ENCODE measurements around the gene GLMN.
A peak's percentile ranks its signal among the peaks of the same experiment; 100 is the strongest.
"Not testable (repeated sequence)": the region's sequence is repeated elsewhere in the genome, so short reads cannot be mapped to it uniquely, and the experiment has no call there.

Gene GLMN

DNA sequence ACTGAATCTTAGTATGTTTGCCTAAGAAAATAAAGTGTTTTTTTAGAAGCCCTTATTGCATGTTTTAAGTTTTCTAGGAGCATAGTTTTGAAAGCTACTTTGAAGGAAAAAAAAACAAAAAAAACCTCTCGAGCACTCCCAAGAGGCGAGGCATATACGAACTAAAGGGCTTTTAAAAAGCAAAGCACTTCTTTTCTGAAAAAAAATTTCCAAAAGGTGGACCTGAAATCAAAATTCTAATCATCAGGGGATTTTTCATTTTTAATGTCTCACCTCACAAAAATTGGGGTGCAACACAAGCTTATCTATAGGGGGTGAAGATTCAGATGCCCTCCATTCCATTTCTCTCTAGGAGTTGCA, 594 bp downstream of the GLMN start:
- no peak for DNase-seq (ENCODE audit: low read depth in 2 of 2)

GRCh38 chr1:92291372-92291999, 7.3 kb downstream of the GLMN start:
- peak; percentile 32 to 39 for DNase-seq (ENCODE audit: low read depth in 2 of 2)

- not testable (repeated sequence) for DNase-seq (ENCODE audit: low read depth in 2 of 2)
These were observed 17.4 kb downstream of the GLMN start for GRCh38 chr1:92281411-92281810.

GRCh38 chr1:92279781-92280180, 19.0 kb downstream of the GLMN start:
- not testable (repeated sequence) for DNase-seq (ENCODE audit: low read depth in 2 of 2)

DNA sequence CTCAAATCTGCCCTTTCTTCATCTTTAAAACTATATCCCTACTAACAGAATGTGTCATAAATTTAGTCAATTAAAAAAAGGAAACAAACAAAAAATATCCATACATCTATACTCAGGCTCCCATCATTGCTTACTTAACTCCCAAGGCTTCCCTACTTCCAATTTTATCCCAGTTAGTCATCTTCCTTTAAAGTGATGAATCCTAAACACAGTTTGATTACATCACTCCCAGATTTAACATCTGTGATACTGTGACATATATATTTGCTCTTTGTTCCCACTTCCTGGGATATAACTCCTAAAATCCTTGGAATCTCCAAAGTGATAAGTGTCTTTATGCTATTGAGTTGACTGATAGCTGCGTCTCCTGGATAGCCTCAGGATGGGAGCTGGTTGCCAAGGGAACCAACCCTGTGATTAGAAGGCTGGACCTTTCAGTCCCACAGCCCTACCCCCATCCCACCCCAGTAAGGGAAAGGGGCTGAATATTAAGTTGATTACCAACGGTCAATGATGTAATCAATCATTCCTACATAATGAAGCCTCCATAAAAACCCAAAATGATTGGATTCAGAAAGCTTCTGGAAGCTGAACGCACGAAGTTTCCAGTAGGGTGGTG, 21.6 kb downstream of the GLMN start:
- DNase-seq (ENCODE audit: low read depth in 2 of 2) = peak; percentile 65 to 67

DNA sequence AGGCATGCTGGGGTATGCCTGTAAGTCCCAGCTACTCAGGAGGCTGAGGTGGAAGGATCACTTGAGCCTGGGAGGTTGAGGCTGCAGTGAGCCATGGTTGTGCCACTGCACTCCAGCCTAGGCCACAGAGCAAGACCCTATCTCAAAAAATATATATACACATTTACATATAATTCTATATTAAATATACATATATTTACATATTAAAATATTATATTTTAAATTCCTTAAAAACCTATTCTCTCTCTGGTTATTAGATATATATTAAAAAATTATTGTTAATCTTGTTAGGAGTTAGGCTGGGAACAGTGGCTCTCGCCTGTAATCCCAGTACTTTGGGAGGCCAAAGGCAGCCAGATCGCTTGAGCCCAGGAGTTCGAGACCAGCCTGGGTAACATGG, 22.7 kb downstream of the GLMN start:
- no peak for DNase-seq (ENCODE audit: low read depth in 2 of 2)

GRCh38 chr1:92274939-92275338, 23.8 kb downstream of the GLMN start:
- no peak for DNase-seq (ENCODE audit: low read depth in 2 of 2)

GRCh38 chr1:92273039-92273438, 25.7 kb downstream of the GLMN start:
- no peak for DNase-seq (ENCODE audit: low read depth in 2 of 2)

GRCh38 chr1:92262516-92262915, 36.3 kb downstream of the GLMN start:
- no peak for DNase-seq (ENCODE audit: low read depth in 2 of 2)

DNA sequence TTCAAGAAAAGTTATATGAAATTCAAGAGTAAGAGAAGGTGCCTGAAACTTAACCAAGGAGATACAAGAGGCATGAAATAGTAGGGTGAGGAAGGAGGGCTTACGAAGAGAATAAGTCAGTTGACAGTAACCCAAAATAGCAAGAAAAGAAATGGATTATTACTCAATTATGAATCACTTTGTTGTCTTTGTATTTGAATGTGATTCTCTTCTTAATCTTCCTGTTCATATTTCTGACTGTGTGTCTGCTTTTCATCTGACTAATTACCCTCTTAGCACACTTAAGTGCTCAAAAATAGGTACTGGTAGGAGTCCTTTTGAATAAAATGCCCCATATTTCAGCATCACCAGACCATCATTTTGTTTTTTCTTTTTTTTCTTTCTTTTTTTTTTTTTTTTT, 39.4 kb downstream of the GLMN start:
- DNase-seq (ENCODE audit: low read depth in 2 of 2) = no peak

GRCh38 chr1:92254714-92255113, 44.1 kb downstream of the GLMN start:
- DNase-seq (ENCODE audit: low read depth in 2 of 2) = not testable (repeated sequence)

DNA sequence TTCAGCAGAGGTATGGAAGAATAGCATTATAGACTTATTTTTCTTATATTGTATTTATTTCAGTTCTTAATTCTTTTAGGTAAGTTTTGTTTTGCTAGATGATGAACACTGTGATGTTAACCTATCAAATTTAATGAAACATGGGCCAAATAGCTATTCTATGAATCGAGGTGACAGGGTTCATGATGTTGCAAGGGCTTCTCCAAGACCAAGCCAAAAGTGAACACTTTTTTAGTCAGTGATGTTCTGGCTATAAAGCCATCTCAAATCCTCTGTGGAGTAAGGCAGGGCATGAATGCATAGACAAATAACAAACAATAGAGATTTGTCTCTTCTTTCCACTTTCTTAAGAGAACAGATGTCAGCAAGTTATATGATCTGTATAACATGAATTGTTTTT, 54.4 kb downstream of the GLMN start:
- DNase-seq (ENCODE audit: low read depth in 2 of 2) = no peak

GRCh38 chr1:92240034-92240433, 58.8 kb downstream of the GLMN start:
- DNase-seq (ENCODE audit: low read depth in 2 of 2) = no peak

DNA sequence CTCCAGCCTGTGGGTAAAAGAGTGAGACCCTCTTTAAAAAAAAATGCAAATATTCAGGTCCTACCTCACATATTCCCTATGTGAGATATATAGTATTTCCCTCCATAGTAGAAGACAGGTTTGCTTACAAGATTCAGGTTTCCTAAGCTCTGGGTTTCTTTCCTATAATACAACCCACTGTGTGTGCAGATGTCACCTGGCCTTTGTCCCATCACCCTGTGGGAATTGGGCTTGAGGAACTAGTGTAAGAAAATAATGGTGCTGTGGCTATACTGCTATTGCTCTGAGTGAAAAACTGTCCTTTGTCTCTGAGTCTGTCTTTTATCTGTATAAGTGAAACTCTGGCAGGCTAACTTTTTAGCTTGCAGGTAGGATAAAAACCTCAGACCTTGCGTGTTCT, 68.1 kb downstream of the GLMN start:
- no peak for DNase-seq (ENCODE audit: low read depth in 2 of 2)

GRCh38 chr1:92228401-92228800, 70.4 kb downstream of the GLMN start:
- DNase-seq (ENCODE audit: low read depth in 2 of 2) = no peak

DNA sequence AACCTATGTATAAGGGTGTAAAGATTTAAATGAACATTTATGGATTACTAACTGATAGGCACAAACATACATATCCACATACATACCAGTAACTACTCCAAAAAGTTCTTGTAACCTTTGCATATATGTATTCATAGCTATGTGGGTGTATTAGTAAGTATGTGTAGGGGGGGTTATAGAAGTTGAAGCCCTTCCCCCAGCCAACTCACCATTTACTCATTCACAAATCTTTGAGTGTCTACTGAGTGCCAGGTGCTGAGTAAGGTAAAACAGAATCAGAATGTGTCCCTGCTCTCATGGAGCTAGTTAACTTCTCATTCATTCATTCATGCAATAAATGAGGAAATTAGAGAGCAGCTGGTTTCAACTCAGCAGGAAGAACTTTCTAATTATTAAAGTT, 79.8 kb downstream of the GLMN start:
- DNase-seq (ENCODE audit: low read depth in 2 of 2) = no peak

DNA sequence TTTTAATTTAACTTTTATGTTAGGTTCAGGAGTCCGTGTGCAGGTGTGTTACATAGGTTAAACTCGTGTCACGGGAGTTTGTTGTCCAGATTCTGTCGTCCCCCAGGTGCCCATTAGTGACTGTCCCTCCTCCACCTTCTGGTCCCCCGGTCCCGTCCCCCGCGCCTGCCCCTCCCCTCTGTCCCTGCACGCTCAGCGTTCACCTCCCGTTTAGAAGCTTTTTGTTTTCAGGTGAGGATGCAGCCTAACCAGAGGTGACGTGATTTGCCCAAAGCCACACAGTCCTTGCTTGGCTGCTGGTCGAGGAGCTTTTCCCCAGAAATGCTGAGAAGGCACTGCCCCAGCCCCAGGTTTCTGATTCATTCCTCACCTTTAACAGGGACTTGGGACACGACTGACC, 80.2 kb downstream of the GLMN start:
- no peak for DNase-seq (ENCODE audit: low read depth in 2 of 2)

GRCh38 chr1:92217721-92218120, 81.1 kb downstream of the GLMN start, which contains the start of gene C1orf146:
C1orf146 (plus strand) TSS chr1:92217915; CDS start chr1:92231421, 13,506 bp downstream.
- no peak for DNase-seq (ENCODE audit: low read depth in 2 of 2)

GRCh38 chr1:92211166-92211565, 87.6 kb downstream of the GLMN start:
- DNase-seq (ENCODE audit: low read depth in 2 of 2) = peak; percentile 7 to 8

DNA sequence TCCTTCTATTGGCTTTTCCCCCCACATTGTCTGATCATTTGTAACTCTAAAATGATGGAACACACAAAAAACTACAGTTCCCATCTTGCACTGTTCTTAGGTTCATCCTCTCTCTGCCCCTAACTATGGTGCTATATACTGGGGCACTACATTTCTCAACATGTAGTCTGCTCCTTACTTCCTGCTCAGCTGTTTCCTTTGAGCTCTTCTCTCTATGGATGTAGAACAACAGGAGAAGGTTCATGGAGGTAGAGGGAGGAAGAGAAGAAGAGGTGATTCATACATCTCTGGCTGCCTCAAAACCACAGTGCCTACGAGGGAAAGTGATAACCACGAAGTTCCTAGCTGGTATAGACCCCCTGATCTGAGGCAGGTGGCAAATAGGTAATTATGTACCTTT, 88.1 kb downstream of the GLMN start:
- no peak for DNase-seq (ENCODE audit: low read depth in 2 of 2)

- no peak for DNase-seq (ENCODE audit: low read depth in 2 of 2)
These were observed 95.7 kb downstream of the GLMN start for GRCh38 chr1:92203105-92203504.

- no peak for DNase-seq (ENCODE audit: low read depth in 2 of 2)
These were observed 96.8 kb downstream of the GLMN start for GRCh38 chr1:92201973-92202372.

Measured in fibroblast of skin of left quadriceps (primary cell).